ENCODE results near the gene APOBEC3H.

Gene APOBEC3H

DNA sequence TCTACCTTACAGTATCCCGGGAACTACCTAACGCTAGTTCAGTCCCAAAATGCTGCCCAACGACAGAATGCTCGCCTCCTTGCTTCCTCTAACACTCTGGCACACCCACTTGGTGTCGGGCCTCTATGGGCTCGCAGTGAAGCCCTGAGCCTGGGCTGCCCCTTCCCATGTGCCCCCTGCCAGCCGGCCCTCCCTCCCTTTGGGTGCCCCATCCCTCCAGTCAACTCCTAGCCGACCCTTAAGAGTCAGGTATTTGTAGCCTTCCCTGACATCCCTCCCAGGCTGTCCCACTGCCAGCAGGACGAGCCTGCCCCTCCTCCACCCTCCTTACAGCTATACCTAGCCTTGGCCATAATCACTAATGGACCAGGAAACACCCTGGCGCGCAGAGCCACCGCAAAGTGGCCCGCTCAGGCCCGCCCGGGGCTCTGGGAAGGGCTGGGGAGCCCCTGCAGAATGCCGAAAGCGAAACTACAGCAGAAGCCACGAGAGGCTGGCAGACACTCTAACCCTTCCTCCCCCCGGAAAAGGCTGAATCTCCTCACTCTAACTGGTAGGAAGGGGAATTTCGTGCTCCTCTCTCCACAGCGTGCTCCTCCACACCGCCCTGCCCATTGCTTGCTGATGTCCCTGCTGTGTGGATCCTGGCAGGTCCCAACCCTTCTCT, 47.2 kb downstream of the APOBEC3H start:
- H3K27ac ChIP-seq: peak overlapping the region; percentile 78; the same call in 1 of the 2 replicates
- TF ChIP-seq, protein P1, sequence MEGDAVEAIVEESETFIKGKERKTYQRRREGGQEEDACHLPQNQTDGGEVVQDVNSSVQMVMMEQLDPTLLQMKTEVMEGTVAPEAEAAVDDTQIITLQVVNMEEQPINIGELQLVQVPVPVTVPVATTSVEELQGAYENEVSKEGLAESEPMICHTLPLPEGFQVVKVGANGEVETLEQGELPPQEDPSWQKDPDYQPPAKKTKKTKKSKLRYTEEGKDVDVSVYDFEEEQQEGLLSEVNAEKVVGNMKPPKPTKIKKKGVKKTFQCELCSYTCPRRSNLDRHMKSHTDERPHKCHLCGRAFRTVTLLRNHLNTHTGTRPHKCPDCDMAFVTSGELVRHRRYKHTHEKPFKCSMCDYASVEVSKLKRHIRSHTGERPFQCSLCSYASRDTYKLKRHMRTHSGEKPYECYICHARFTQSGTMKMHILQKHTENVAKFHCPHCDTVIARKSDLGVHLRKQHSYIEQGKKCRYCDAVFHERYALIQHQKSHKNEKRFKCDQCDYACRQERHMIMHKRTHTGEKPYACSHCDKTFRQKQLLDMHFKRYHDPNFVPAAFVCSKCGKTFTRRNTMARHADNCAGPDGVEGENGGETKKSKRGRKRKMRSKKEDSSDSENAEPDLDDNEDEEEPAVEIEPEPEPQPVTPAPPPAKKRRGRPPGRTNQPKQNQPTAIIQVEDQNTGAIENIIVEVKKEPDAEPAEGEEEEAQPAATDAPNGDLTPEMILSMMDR (conservative IDR thresholded peaks at IDR 0.05): no peak

DNA sequence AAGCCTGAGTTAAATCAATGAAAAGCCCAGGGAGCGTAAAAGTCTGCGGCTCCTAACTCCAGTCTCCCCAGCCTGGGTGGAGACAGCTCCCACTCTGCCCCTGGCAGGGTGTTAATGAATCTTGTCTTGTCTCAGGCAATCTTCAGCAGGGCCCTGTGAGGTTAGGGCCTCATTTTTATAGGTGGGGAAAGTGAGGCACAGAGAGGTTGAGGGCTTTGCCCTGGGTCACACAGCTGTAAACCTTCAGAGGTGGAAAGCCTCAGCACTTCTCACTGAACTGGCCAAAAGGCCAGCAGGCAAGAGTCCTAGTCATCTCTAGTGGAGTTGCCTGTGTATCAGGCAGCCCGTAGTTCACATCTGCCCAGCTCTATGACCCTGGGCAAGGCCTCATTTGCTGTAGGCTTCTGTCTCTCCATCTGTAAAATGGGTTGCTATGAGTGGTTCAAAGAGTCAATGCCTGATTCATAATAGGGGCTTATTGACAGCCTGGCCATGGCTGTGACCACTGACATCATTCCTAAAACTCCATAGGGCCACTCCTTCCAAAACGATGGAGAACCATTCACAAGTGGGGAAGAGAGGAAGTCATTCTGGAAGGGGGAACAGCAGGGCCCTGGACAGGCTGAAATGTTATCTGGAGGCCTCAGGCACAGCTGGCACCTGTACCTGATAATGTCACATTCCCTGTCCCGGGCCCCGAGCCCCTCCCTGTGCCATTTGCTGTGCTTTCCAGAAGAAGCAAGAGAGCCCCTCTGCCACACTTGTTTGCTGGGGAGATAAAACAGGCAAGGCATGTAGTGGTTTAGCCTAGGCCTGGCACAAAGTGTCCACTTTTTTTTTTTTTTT, 49.4 kb downstream of the APOBEC3H start:
- peak overlapping the region; percentile 78 for H3K27ac ChIP-seq
- TF ChIP-seq, protein P1 (conservative IDR thresholded peaks at IDR 0.05): no peak

DNA sequence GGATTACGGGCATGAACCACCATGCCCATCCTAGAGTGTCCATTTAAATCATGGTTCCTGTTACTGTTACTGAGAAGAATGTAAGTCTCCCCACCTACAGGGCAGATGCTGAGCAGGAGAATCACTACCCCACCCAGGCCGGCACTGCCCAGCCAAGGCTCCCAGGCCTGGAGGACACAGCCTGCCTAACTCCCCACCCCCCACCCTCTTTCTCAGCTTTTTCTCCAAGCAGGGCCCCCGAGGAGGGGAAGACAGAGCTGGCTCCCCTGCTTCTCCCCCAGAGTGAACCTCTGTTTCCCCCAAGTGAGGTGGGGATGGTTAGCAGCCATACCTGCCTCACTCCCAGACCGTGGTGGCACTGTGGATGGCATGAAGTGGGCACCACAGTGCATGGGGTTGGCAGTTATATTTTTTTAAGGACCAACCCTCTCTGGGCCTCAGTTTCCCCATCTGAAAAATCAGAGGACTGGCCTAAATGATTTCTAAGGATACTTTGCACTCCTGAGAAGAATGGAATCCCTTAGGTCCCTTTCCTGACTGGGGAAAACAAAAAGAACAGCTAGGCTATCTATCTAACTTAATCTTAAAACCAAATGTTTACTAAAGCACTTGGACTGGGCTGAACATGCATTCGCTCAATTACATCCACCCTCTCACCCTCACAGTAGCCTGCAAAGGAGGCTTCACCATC, 50.4 kb downstream of the APOBEC3H start:
- TF ChIP-seq, protein P1 (conservative IDR thresholded peaks at IDR 0.05): no peak
- no peak overlapping the region for H3K27ac ChIP-seq

DNA sequence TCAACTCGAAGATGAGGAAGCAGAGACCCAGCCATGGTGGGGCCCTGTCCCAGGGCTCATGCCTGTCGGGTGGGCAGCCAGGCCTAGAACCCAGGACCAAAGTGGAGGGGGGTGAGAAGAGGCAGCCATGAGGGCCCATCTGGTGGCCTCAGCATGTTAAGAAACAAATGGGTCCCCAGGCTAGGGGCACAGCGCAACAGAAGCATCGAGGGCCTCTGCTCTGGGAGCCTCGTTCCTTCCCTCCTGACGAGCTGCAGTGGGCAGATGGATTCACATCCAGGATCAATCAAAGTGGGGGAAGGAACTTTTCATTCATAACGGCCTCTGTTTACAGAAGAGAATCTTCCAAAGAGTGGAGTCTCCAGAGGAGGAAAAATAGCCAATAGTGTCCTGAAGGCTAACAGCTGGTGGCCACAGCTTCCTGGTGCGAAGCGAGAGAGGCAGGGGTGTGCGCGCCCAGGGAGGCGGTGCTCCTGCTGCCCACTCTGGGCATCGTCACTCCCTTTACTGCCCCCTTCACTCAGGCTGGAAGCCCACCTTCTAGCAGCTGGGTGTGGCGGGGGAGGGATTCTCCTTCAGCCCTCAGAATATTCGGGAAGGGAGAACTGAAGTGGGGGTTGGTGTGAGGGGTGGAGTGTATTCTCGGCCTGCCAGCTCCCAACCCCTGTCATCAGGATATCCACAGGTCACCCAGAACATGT, 51.1 kb downstream of the APOBEC3H start:
- TF ChIP-seq, protein P1 (conservative IDR thresholded peaks at IDR 0.05): no peak
- no peak overlapping the region for H3K27ac ChIP-seq

DNA sequence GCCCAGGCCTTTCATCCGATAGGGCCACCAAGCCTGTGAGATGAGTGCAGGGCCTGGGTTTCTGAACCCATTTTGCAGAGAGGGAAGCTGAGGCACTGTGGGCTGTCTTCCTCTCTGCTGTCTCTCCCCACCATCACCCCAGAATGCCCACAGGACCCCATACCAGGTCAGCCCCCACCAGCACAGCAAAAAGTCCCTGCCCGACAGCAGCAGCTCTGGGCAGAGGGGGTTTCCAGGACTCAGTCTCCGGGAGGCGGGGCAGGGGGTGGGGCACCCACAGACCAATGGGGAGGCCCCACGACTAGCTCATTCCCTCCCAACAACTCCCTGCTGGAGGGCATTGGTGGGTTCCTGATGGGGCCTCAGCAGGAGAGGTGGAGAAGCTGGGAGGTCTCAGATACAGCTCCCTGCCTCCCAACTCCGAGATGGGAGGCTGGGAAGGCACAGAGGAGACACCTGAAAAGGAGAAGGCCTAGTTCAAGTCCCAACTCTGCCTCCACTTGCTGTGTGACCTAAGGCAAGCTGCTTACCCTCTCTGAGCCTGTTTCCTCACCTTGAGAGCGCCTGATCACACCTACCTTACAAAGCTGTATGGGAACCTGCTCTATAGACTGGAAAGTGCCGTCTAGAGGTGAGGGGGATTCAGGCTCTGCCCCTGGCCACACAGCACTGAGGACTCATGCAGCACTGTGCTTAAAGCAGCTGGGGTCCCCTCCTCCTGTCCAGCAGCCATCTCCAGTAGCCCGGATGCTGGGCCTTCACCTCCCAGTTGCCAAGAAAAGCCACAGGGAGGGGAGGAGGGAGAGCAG, 51.9 kb downstream of the APOBEC3H start:
- H3K27ac ChIP-seq: no peak overlapping the region
- TF ChIP-seq, protein P1 (conservative IDR thresholded peaks at IDR 0.05): no peak

DNA sequence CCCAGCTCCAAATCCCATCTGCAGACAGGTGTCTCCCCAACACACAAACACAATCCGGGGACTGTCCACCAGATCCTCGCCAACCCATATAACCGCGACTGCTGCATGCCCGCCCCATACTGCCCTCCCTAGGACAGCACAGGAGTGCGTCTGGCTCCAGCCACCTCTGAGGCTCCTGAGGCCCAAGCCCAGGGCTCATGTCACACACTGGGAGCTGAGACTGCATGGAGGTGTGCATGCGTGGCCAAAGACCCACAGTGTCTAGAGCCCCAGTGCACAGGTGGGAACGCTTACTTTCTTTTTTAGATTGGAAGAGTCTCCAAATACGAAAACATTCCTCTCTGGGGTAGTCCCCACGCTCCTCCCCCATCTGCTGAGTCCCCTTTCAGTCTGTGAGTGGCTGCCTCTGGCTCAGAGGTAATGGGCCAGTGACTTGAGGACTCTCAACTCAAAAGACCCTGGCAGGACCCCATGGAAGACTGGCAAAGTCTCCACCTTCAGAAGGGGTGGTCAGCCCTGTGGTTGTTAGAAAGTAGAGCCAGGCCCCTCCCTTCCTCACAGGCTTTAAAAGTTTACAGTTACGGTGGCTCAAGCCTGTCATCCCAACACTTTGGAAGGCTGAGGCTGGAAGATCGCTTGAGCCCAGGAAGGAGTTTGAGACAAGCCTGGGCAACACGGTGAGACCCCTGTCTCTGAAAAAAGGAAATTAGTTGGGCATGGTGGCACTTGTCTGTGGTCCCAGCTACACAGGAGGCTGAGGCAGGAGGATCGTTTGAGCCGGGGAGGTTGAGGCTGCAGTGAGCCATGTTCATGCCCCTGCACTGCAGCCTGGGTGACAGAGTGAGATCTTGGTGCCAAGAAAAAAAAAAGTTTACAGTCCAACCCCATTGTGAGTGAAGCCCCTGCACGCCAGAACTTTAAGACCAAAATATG, 53.1 kb downstream of the APOBEC3H start:
- TF ChIP-seq, protein P1 (conservative IDR thresholded peaks at IDR 0.05): no peak
- H3K27ac ChIP-seq: no peak overlapping the region

Data from VCaP (cell line).